NCI-H345 (cell line): Measurements from ENCODE around the gene FUOM.

Experiments
- DNase-seq: peaks from one replicate; lab custom pipeline; 2025; lab: John Stamatoyannopoulos, UW

FUOM gene, protein sequence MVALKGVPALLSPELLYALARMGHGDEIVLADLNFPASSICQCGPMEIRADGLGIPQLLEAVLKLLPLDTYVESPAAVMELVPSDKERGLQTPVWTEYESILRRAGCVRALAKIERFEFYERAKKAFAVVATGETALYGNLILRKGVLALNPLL

DNA sequence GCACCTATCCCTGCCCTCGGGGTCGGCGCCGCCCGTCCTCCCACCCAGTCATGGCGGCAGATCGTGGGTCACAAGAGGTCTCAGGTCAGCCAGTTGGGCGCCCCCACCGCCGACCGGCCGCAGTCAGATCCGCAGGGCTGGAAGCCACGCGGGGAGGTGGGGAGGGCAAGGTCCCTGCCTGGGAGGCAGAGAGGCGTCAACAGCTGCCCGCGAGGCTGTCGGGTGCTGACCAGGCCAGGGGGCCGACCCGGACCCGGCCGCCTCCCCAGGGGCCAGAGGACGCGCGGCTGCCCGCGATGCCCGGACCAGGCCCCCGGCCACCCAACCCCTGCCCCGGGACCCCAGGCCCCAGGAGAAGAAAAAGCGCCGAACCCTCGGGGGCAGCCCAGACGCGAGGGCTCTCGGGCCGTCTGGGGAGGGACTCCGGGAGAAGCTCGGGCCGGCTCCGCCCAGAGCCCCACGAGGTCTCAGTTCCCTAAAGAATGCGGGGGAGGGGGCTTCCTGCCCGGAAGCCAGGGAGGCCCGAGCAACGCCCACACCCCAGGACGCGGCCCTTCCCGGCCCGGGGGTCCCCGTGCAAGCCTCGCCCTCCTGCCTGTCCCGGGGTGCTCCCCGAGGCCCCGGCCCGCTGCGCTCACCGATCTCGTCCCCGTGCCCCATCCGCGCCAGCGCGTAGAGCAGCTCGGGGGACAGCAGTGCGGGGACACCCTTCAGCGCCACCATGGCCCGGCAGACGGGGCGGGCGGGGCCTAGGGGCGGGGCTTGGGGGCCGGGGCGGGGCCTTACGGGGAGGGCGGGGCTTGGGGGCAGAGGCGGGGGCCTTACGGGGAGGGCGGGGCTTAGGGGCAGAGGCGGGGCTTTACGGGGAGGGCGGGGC is at the start of gene FUOM:
FUOM (minus strand) TSS at position 735 of the 877 bp plus-strand sequence; CDS start at position 723, 12 bp downstream.
- peak; percentile 18 for DNase-seq

DNA sequence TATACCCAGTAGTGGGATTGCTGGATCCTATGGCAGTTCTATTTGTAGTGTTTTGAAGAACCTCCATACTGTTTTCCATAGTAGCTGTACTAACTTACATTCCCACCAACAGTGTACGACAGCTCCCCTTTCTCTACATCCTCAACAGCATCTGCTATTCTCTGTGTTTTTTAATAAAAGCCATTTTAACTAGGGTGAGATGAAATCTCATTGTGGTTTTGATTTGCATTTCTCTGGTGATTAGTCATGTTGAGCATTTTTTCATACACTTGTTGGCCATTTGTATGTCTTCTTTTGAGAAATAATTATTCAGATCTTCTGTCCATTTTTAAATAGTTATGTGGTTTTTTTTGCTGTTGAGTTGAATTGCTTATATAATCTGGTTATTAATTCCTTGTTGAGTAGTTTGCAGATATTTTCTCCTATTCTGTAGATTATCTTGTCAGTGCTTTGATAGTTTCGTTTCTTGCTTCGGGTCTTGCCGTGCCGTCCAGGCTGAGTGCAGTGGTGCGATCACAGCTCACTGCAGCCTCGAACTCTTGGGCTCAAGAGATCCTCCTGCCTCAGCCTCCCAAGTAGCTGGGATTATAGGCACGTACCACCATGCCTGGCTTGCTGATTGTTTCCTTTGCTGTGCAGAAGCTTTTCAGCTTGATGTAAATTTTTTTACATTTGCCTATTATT is 48.2 kb upstream of the FUOM start:
- DNase-seq = no peak

DNA sequence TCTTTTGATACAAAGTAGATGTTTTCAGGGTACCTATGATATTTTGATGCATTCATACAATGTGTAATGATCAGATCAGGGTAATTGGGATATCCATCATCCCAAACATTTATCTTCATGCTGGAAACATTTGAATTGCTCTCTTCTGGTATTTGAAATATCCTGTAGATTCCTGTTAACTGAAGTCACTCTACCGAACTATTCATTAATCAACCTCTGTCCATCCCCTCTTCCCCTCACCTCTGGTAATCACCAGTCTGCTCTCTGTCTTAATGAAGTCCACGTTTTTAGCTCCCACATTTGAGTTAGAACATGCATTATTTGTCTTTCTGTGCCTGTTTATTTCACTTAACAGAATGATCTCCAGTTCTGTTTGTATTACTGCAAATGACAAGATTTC is 47.5 kb upstream of the FUOM start:
- DNase-seq = no peak

DNA sequence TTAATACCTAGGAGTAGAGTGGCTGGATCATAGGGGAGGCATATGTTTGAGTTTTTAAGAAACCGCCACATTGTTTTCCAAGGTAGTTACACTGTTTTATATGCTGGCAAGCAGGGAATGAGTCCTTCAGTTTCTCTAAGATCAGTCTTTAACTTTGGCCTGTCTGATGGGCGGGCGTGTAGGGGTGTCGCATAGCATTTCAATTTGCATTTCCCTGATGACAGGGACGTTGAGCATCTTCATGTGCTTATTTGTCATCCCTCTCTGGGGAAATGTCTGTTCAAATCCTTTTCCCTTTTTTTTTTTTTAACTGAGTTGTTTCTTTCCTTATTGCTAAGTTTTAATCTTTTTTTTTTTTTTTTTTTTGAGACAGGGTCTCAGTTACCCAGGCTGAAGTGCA is 46.0 kb upstream of the FUOM start:
- DNase-seq = no peak

DNA sequence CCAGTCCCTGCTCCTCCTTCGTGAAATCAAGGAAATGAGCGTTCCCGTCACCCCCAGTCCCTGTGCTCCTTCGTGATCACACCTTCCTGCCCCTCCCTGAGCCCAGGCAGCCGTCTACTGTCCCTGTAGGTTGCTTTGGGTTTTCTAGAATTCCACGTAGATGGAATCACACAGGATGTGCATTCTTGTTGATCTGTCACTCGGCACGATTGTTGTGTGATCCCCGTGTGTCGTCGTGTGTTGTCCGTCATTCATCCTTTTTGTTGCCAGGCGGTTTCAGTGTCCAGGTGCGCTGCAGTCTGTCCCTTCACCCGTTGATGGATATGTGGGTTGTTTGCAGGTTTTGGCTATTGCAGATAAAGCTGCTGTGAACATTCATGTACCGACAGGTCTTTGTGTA is 45.5 kb upstream of the FUOM start:
- no peak for DNase-seq

DNA sequence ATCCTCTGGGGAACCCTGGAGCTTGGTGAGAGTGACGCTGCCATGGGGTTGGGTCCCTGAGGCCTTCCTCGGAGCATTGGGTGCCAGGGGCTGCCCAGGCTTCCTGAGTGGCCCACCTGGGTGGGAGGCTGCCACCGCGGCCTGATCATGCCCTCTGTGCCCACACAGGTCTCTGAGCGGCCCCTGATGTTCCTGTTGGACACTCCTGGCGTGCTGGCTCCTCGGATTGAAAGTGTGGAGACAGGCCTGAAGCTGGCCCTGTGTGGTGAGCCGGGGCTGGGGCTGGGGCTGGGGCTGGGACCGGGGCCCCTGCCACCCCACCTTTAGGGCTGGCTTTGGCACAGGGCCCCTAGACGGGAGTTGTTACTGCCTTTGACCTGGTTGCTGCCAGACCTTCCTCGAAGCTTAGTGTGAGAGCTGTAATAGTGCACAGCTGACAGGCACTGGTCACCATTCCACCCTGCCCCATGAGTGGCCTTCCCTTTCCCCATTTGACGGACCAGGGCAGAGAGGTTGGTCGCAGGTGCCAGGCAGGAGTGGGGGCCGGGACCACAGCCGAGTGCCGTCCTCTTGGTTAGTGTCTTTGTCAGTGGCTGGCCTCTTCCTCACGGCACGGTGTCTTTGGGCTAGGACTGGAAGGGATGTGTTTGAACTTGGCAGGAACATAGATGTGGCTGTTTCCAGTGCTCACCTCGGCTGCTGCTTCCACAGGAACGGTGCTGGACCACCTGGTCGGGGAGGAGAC is 44.3 kb upstream of the FUOM start:
- DNase-seq = no peak

DNA sequence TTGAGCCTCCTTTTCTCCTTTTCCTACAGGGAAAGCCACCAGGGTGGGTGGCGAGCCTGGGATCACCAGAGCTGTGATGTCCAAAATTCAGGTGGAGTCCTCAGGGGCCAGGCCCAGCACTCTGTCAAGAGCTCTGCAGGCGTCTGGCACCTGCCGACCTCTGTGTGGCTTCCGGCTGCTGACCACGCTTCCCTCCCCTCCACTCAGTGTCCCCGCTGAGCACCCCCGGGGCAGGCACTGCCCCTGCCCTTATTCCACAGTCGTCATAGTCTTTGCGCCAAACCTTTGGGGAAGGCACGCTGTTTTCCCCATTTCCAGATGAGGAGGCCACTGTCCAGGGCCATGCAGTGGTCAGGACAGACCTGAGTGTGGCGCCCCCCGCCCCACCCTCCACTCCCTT is 43.7 kb upstream of the FUOM start:
- DNase-seq = no peak

DNA sequence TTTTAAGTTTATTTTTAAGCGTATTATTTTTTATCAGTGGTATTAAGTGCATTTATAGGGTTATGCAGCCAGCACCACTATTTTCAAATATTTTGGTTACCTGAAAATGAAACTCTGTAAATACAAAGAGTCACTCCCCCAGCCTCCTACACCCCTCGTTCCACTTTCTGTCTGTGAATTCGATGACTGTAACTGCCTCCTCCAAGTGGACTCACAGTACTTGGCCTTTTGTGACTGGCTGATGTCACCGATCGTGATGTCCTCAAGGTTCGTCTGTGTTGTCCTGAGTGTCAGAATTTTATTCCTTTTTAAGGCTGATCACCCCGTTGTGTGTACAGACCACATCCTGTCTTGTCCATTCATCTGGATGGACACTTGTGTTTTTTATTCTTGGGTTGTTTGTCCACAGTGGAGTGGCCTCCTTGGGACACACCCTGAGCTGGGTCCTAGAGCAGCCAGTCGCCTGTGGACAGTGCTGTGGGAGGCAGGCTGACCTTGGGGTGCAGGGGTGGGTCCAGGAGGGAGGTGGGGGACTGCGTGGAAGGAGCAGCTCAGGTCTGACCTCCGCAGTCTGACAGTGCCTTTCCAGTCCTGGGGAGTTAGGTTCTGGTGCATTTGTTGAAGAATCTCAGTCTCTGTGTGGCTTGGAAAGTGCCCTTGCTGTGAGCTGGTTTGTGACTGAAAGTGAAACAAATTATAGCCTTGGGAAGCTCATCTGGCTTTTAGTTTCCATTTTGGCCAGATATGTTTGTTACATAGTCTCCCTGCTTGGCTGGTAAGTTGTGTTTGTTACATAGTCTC is 43.0 kb upstream of the FUOM start:
- no peak for DNase-seq

DNA sequence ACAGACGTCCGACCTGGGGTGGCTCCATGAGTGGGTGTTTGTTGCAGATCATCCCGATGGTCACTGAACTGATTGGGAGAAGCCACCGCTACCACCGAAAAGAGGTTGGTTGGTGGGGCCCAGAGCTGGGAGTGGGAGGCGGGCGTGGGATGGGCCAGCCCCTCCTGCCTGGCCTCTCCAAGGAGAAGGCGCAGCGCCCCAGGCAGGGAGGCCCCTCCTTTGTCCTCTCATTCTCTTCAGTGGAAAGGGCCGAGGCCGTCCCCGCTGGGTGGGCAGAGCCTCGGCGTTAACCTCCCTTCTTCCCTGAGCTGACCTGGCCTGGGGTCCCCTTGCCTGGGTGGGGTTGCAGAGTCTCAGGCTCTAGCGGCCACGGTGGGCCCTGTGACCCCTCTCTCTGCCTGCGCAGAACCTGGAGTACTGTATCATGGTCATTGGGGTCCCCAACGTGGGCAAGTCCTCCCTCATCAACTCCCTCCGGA is 41.3 kb upstream of the FUOM start:
- no peak for DNase-seq

DNA sequence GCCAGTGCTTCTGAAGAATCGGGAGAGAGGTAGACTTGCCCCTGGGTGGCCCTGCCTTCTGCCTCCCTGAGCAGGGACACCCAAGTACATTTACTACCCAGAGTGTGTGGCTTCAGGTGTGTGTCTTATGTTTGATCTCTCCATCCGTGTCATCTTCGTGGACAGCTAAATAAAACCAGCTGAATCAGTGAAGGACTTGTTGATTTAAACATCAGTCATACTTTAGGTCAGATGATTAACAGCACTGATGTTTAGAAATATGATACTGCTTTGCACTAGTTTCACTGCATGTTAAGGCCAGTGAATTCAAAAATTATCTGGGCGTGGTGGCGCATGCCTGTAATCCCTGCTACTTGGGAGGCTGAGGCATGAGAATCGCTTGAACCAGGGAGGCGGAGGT is 40.1 kb upstream of the FUOM start:
- no peak for DNase-seq

DNA sequence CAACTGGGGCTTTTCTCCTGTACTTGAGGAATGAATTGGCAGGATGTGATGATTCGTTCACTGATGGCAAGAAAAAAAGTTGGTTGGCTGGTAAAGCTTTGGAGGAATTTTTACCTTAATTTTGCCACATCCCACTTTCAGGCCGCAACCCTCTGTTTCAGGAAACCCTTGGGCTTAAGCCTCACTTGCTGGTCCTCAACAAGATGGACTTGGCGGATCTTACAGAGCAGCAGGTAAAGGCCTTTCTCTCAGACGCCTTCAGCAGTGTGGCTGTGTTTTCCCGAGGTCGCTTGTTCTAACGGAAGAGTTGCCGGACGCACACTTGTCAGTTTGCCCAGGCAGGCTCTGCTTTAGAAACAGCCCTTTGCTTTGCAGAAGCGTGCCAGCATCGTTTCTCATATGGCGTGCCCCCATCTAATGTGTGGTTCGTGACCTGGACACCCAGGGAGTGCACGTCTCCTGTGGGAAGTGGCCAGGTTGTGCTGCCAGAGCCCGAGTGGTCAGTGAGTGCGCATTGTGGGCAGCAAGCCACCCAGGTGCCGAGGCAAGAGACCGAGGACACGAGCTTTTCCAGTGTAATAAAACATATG is 38.3 kb upstream of the FUOM start:
- DNase-seq = no peak

DNA sequence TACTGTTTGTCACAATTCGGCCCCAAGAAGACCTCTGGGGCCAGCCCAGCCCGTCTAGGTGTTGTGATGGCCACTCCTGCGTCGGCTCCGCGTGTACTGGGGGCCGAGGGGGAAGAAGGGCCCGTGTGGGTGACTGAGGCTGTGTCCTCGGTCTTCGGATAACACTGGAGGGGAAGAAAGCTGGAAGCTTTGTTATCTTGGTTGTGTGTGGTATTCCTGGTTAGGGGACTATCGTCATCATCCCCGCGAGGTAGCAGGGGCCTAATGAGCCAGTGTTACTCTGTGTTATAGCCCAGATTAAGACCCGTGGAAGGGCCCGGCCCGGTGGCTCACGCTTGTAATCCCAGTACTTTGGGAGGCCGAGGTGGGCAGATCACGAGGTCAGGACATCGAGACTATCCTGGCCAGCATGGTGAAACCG is 37.0 kb upstream of the FUOM start:
- no peak for DNase-seq

DNA sequence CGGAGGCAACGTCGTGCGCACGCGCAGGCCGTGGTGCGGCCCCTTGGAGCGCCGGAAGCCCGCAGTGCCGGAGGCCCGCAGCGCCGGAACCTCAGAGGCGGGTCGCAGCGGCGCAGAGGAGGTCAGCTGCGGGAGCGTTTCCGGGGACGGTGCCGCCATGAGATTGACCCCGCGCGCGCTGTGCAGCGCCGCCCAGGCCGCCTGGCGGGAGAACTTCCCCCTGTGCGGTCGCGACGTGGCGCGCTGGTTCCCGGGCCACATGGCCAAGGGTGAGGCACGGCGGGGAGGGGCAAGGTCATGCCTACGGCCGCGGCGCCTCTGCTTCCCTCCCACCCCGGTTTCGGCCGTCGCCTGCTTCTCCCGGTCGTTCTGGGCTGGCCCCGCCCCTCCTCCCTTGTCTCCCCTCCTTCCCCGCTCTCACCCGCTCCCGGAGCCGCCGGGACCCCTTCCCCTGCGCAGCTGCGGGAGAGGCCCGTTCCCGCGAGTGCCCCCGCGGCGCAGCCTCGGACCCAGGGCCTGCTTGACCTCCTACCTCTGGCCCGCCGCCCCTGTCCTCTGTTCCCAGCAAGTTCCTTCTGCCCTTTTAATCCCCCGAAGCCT is 36.3 kb upstream of the FUOM start, which contains the start of gene MTG1:
MTG1 (plus strand) TSS at position 94 of the 600 bp plus-strand sequence; CDS start at position 158, 64 bp downstream.
- DNase-seq = peak; percentile 93

DNA sequence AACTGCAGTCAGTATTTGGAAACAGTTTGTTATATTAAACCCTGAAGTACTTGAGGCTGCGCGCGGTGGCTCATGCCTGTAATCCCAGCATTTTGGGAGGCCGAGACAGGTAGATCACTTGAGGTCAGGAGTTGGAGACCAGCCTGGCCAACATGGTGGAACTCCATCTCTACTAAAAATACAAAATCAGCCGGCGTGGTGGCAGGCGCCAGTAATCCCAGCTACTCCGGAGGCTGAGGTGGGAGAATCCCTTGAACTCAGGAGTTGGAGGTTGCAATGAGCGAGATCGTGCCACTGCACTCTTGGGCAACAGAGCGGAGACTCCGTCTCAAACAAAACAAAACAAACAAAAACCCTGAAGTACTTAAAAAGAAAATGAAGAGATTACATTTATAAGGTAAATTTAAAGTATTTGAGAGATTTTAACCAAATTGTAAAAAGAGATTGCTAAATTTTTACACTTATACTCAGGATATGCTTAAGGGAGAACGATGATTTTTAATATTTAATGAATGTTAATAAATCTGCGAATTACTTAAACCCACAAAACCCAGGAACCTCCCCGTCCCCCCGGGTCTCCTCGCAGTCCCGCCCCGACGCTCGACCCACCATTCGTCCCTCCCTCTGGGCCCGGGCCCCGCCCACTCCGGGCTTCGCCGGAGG is 35.7 kb upstream of the FUOM start:
- no peak for DNase-seq

DNA sequence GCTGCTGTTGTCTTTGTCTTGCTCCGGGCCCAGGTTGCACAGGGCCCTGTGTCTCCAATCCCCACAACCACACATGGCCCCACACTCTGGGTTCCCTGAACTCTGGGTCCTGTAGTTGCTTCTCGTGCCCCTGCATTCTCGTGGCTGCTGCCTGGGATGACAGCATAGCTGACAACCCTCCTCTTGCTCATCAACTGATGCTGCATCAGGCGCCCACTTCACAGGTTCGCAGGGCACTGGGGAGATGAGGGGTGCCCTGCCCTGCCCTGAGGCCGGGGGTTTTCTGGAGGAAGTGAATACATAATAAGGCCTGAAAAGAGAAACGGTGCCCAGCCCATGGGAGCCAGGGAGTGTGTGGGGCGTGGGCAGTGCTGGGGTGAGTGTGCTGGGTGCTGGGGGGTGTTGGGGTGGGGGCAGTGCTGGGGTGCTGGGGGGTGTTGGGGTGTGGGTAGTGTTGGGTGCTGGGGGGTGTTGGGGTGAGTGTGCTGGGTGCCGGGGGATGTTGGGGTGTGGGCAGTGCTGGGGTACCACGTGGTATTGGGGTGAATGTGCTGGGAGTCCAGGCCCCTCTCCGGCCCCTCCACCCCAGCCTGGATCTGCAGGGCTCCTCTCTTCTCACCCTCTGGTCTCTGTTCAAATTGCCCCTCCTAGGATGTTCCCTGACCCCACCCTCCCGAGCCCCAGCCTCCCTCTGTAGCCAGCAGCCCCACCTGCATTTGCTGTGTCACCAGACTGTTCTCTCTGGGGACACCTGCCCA is 34.1 kb upstream of the FUOM start:
- no peak for DNase-seq

DNA sequence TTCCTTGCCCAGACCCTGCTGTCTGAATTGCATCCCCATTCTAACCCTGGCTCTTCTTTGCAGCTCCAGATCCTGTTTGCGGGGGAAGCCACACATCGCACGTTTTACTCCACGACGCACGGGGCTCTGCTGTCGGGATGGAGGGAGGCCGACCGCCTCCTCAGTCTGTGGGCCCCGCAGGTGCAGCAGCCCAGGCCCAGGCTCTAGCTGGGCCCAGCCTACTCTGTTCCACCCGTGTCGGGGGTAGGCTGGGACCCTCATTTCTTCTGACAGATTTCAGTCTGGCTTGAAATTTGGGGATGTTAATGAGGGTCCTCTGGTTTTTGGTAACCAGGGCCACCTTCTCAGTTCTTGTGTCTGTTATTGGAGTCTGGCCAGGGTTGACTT is 33.4 kb upstream of the FUOM start:
- no peak for DNase-seq

DNA sequence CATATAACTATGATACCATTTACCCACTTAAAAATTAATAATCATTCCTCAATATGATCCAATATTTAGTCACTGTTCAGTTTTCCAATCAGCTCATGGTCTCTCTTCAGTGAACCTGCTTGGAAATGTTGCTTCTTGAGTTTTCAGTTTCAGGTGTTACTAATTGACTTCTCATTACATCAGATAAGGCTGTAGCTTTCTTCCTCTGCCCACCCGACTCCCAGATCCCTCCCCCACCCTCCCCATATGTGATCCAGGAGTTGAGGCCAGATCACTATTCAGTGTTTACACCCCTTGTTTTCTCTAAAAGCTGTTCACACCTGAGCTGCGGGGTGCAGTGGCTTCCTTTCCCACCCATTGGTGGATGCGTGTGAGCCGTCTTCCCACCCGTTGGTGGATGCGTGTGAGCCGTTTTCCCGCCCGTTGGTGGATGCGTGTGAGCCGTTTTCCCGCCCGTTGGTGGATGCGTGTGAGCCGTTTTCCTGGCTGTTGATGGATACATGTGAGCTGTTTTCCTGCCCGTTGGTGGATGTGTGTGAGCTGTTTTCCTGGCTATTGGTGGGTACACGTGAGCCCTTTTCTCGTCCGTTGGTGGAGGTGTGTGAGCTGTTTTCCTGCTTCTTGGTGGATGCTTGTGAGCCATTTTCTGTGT is 32.9 kb upstream of the FUOM start:
- DNase-seq = no peak

DNA sequence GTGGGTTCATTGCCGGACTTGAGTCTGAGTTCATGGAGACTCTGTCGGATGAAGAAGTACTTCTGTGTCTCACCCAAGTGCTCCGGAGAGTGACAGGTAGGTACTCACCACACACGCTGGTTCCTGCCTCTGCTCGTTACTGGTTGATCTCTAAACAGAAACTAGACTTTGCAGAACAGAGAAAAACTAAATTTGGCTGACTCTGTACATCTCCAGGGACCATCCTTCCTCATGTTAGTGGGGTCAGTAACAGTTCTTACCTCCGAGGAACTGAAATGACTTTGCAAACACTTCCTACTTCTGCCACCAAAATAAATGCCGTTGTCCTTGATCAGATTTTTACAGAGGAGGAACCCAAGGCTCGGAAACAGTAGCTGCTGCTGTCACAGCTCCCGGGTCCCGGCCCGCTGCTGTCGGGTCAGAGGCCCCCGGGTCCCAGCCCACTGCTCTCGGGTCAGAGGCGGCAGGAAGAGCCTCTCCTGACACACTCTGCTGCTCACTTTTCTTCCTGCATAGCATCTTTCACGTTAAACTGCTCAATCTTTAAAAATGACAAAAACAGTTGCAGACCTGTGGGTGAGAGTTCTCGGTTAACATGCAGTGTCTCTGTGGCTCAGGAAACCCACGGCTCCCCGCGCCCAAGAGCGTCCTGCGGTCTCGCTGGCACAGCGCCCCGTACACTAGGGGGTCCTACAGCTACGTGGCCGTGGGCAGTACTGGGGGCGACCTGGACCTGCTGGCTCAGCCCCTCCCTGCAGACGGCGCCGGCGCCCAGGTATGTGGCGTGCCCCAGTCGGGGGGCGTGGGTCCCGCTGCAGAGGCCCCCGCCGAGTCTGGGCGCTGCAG is 31.4 kb upstream of the FUOM start:
- no peak for DNase-seq
